Measurements from ENCODE around the gene NAT16. TPM values are rescaled to one million over a fixed set of nuclear protein-coding genes. Genes with fewer than 3 reads are reported as not detected.

Gene NAT16
- total and polyA plus RNA-seq, 2 of the 13 experiments (the other 11 are each of a cell fraction or from before 2014, with no cell fraction given): 0.04 TPM; not detected in 1

- under 1% methylated on average over 12 of the region's 22 CpGs for WGBS (ENCODE audit: low lambda C conversion rate)
- ATAC-seq (peak; percentile 77), DNase-seq (ENCODE audit: low spot score) (peak; percentile 98), FAIRE-seq (peak; percentile 91)
- ChIA-PET POLR2A (interaction anchor here (0.6 to 3.9 kb wide), 23 partner anchors 9 to 699 kb away, joined by 3 to 56 read pairs (median 5); partner anchors contain the start of genes AP1S1, CLDN15, PLOD3 and SRRT), CTCF (ENCODE audit: low intra/inter-chr PET ratio, low total read pairs) (interaction anchor here (1.9 kb wide), 1 partner anchor 11 kb away, joined by 9 read pairs; no protein-coding TSS in a partner anchor)
- no TSS peak for BruUV-seq (replicated peaks)
- intact Hi-C loops (cut with micrococcal nuclease; ENCODE audit: unreplicated experiment) (loop anchor here (2.0 kb wide), 1 partner anchor 26 kb away; no protein-coding TSS in a partner anchor), in situ Hi-C loops (cut with HindIII; ENCODE audit: extremely low pct_ligation_motif_present, low pct_unique_long_range_greater_than_20kb) (no loop called here)
- no peak within 1 kb of the TSS for H2AFZ ChIP-seq (ENCODE audit: low read length)
- peak within 1 kb of the TSS; percentile 77 for H3K9ac ChIP-seq (ENCODE audit: insufficient read depth, low read depth, low read length)
- peak within 1 kb of the TSS; percentile 88 for H3K4me2 ChIP-seq (ENCODE audit: low read depth, low read length)
- peak within 1 kb of the TSS; percentile 74 to 82 (median 76) for H3K4me3 ChIP-seq (replicated peaks in 1 of 3; ENCODE audit: insufficient read depth in 1 of 3, low read depth in 2 of 3, low read length in 3 of 3)
- H3K27me3 ChIP-seq (ENCODE audit: control insufficient read depth in 1 of 2, insufficient read depth in 2 of 2, low read length in 2 of 2): no peaks in the 10 kb centered on the region; a peak in 1 of 5 replicates
- peaks cover 12% of the 10 kb centered on the region for H3K79me2 ChIP-seq (ENCODE audit: insufficient read depth, low read length)
- peaks cover 37% of the 10 kb centered on the region; the same call in 1 of the 2 replicates for H4K20me1 ChIP-seq (ENCODE audit: insufficient read depth, low read length)
- H3K9me3 ChIP-seq (ENCODE audit: low read length): no peaks in the 10 kb centered on the region
- H3K4me1 ChIP-seq (ENCODE audit: insufficient read depth, low read length): peaks cover 88% of the 10 kb centered on the region
- H3K27ac ChIP-seq (ENCODE audit: extremely low read length, insufficient read depth, low read length): peak within 1 kb of the TSS; percentile 99
- peaks cover 7 to 26% of the 10 kb centered on the region in 2 experiments; a peak in 4 of 5 replicates for H3K36me3 ChIP-seq (replicated peaks in 1 of 2; ENCODE audit: control insufficient read depth in 1 of 2, insufficient read depth in 2 of 2, low read length in 2 of 2)
- TF ChIP-seq ZNF33A (CRISPR knock-in tag; IDR thresholded peaks at IDR 0.05; ENCODE audit: borderline replicate concordance): no peak; the same call in 1 of the 2 replicates
- no peak for TF ChIP-seq ZNF264 (CRISPR knock-in tag; IDR thresholded peaks at IDR 0.05)
- no peak for TF ChIP-seq DBP (CRISPR knock-in tag; IDR thresholded peaks at IDR 0.05; ENCODE audit: not compliant biosample characterization)
- peak; percentile 99 for TF ChIP-seq NR2F2 (IDR thresholded peaks at IDR 0.05; ENCODE audit: borderline replicate concordance, low read depth)
- peak; percentile 96 for TF ChIP-seq ZNF646 (CRISPR knock-in tag; IDR thresholded peaks at IDR 0.05)
- TF ChIP-seq TEAD3 (CRISPR knock-in tag; optimal IDR thresholded peaks at IDR 0.05; ENCODE audit: borderline replicate concordance): peak; percentile 92
- no peak for TF ChIP-seq SMARCC2 (IDR thresholded peaks at IDR 0.05)
These were observed 53.2 kb downstream of the NAT16 start, which contains the start of gene SERPINE1 for GRCh38 chr7:101126651-101127459. TSS of gene SERPINE1 (plus strand) at chr7:101127104. CDS start at chr7:101128394, 1,290 bp downstream.
